GM12801 (cell line): Measurements from ENCODE around the gene CRELD1.

Experiments used
- CTCF ChIP-seq: IDR thresholded peaks from one replicate; pipeline ENCODE4 v1.5.1; 2011; ENCODE audit warnings: control low read depth; ENCODE audit not compliant: insufficient read length; ENCODE audit errors: extremely low read depth

CRELD1 gene

GRCh38 chr3:9957214-9957613 is 23.6 kb downstream of the CRELD1 start:
- no peak for TF ChIP-seq CTCF

- TF ChIP-seq CTCF = no peak
Observed at GRCh38 chr3:9965200-9965875, 31.7 kb downstream of the CRELD1 start.

GRCh38 chr3:9966841-9967240 is 33.2 kb downstream of the CRELD1 start:
- no peak for TF ChIP-seq CTCF

- no peak for TF ChIP-seq CTCF
Observed at GRCh38 chr3:9969632-9970019, 36.0 kb downstream of the CRELD1 start.

GRCh38 chr3:9970020-9970652 is 36.5 kb downstream of the CRELD1 start:
- no peak for TF ChIP-seq CTCF

GRCh38 chr3:9976721-9977709 is 43.4 kb downstream of the CRELD1 start:
- TF ChIP-seq CTCF = no peak

- TF ChIP-seq CTCF = no peak
Observed at GRCh38 chr3:9978710-9979305, 45.2 kb downstream of the CRELD1 start.
